Parathyroid adenoma (tissue), 2 donors: Measurements from ENCODE around the gene RSU1.
A peak's percentile ranks its signal among the peaks of the same experiment; 100 is the strongest.

Source experiments
- H2AFZ ChIP-seq: fragments of 300-600 bp; sonication (generic); one replicate; pipeline ENCODE4 v1.7.0; 2017; ENCODE audit warnings: antibody characterized with exemption, mild to moderate bottlenecking
- H3K27ac ChIP-seq: fragments of 300-600 bp; sonication (generic); one replicate; pipeline ENCODE4 v1.7.0; 2017
- H3K27me3 ChIP-seq: fragments of 300-600 bp; sonication (generic); one replicate; pipeline ENCODE4 v1.7.0; 2017; ENCODE audit warnings: low read length; ENCODE audit not compliant: control insufficient read depth, insufficient read depth
- H3K36me3 ChIP-seq: fragments of 300-600 bp; sonication (generic); one replicate; pipeline ENCODE4 v1.7.0; 2017; ENCODE audit warnings: low read length; ENCODE audit not compliant: control insufficient read depth, insufficient read depth
- H3K4me1 ChIP-seq: fragments of 300-600 bp; sonication (generic); one replicate; pipeline ENCODE4 v1.7.0; 2017; ENCODE audit warnings: control low read depth
- H3K4me2 ChIP-seq: fragments of 300-600 bp; sonication (generic); one replicate; pipeline ENCODE4 v1.7.0; 2017; ENCODE audit warnings: low read length
- H3K4me3 ChIP-seq: fragments of 300-600 bp; sonication (generic); one replicate; pipeline ENCODE4 v1.7.0; 2017; ENCODE audit warnings: low read depth, low read length
- H3K79me2 ChIP-seq: fragments of 300-600 bp; sonication (generic); one replicate; pipeline ENCODE4 v1.7.0; 2017; ENCODE audit warnings: control low read depth
- H3K9ac ChIP-seq: fragments of 300-600 bp; sonication (generic); one replicate; pipeline ENCODE4 v1.7.0; 2017; ENCODE audit warnings: mild to moderate bottlenecking
- H3K9me3 ChIP-seq: fragments of 300-600 bp; sonication (generic); one replicate; pipeline ENCODE4 v1.7.0; 2017; ENCODE audit warnings: low read length; ENCODE audit not compliant: control insufficient read depth
- TF ChIP-seq, protein P1 (sequence below): fragments of 300-600 bp; sonication (generic); IDR thresholded peaks from one replicate; pipeline ENCODE4 v1.7.0; 2017; ENCODE audit warnings: antibody characterized with exemption, mild to moderate bottlenecking
- donor health status: primary hyperparathyroidism.

RSU1 gene

DNA sequence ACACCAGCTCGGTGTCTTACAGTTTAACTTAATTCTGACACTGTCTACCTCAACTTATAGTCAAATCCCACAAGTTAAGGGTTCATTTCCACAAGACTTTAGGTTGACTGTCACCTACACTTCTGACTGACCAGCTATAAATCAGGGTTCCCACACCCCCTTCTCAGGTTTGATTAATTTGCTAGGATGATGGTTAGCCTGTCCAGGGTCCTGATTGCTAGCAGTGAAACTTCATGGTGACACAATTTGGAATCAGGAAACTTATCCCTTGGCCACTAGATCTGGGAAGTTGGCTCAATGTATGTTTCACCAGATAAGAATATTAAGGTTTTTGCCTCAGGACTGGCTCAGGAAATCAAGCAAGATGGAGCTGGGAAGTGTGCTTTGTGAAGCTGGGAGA is 2.8 kb upstream of the RSU1 start:
- peaks cover 13% of the 10 kb centered on the region for H3K79me2 ChIP-seq
- H3K4me3 ChIP-seq: no peak overlapping the region
- no peak overlapping the region for H3K9ac ChIP-seq
- H3K27ac ChIP-seq: no peak overlapping the region
- H3K27me3 ChIP-seq: no peaks in the 10 kb centered on the region
- TF ChIP-seq, protein P1, sequence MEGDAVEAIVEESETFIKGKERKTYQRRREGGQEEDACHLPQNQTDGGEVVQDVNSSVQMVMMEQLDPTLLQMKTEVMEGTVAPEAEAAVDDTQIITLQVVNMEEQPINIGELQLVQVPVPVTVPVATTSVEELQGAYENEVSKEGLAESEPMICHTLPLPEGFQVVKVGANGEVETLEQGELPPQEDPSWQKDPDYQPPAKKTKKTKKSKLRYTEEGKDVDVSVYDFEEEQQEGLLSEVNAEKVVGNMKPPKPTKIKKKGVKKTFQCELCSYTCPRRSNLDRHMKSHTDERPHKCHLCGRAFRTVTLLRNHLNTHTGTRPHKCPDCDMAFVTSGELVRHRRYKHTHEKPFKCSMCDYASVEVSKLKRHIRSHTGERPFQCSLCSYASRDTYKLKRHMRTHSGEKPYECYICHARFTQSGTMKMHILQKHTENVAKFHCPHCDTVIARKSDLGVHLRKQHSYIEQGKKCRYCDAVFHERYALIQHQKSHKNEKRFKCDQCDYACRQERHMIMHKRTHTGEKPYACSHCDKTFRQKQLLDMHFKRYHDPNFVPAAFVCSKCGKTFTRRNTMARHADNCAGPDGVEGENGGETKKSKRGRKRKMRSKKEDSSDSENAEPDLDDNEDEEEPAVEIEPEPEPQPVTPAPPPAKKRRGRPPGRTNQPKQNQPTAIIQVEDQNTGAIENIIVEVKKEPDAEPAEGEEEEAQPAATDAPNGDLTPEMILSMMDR: no peak
- no peaks in the 10 kb centered on the region for H3K36me3 ChIP-seq
- H2AFZ ChIP-seq: no peak overlapping the region
- no peak overlapping the region for H3K4me2 ChIP-seq
- peaks cover 5% of the 10 kb centered on the region for H3K4me1 ChIP-seq
- H3K9me3 ChIP-seq: no peaks in the 10 kb centered on the region

DNA sequence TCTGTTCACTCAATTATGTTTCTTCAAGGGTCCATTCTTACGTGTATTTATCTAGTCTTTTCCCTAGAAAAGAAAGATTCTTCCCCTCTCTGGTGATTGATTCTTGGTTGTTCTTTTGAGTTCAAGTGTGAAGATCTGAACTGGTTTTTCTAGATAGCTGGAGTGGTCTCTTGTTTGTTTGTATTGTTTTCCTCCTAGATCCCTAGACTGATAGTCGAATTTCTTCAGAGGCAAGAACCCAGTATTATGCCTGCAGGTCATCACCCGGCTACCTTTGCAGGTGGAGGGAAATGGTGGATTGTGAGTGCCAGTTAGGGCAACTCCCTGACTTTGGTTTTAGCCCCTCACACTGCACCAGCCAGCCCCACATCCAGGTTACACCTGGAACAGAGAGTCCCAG is 2.2 kb upstream of the RSU1 start:
- TF ChIP-seq, protein P1: no peak
- Histone ChIP-seq H2AFZ (peak overlapping the region; percentile 36), H3K27ac (no peak overlapping the region), H3K4me3 (no peak overlapping the region), H3K9me3 (no peaks in the 10 kb centered on the region), H3K4me2 (no peak overlapping the region), H3K9ac (no peak overlapping the region), H3K79me2 (peaks cover 13% of the 10 kb centered on the region), H3K27me3 (no peaks in the 10 kb centered on the region), H3K4me1 (peaks cover 5% of the 10 kb centered on the region), H3K36me3 (no peaks in the 10 kb centered on the region)

DNA sequence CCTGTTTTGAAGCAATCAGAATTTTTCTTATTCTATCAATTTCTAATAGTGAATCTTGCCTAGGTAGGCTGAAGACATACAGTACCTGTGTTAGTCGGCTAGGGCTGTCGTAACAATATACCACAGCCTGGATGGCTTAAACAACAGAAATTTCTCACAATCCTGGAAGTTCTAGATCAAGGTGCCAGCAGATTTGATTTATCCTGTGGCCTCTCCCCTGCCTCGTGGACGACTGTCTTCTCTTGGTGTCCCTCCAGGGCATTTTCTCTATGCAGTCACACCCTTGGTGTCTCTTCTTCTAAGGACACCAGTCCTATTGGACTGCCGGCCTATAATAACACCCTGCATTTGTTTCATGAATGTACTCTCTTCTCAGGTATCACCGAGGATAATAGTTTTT is 1.8 kb upstream of the RSU1 start:
- Histone ChIP-seq H2AFZ (peak overlapping the region; percentile 36), H3K4me2 (no peak overlapping the region), H3K27me3 (no peaks in the 10 kb centered on the region), H3K9me3 (no peaks in the 10 kb centered on the region), H3K4me1 (peaks cover 5% of the 10 kb centered on the region), H3K79me2 (peaks cover 13% of the 10 kb centered on the region), H3K9ac (no peak overlapping the region), H3K36me3 (no peaks in the 10 kb centered on the region), H3K27ac (no peak overlapping the region), H3K4me3 (no peak overlapping the region)
- TF ChIP-seq, protein P1: no peak

DNA sequence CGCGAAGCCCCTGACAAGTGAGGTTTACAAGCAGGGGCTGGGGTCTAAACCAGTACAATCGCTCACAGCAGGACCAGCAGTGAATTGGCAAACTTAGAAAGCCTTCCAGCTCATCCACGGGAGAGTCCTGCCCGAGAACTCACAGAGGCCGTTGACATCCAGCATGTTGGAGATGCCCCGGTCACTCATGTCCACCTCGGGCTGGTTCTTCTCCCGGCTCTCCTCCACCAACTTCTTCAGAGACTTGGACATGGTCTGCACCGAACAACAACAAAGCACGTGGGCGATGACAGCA is 447 bp downstream of the RSU1 start:
- Histone ChIP-seq H3K4me1 (peaks cover 5% of the 10 kb centered on the region), H3K27me3 (no peaks in the 10 kb centered on the region), H3K9me3 (no peaks in the 10 kb centered on the region), H3K4me2 (peak overlapping the region; percentile 98), H3K4me3 (peak overlapping the region; percentile 91), H3K36me3 (no peaks in the 10 kb centered on the region), H3K27ac (peak overlapping the region; percentile 91), H2AFZ (peak overlapping the region; percentile 82), H3K9ac (no peak overlapping the region), H3K79me2 (peaks cover 13% of the 10 kb centered on the region)
- TF ChIP-seq, protein P1: no peak

DNA sequence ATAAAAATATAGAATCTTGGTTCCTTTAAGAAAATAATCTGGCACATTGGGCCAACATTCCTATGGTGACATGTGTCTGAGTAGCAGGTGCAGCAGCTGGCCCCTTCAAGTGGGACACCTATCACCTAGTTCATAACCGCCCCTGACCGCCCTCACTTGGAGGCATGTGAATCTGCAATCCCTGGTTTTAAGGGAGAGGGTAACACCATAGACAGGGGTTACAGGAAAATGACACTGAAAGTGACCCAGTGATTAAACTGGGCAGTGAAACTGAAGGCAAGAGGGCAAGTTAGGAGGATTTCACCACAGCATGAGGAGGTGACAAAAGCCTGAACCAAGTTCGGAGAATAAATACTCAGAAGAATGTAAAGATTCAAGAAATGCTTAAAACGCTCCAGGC is 1.1 kb downstream of the RSU1 start:
- no peak overlapping the region for H2AFZ ChIP-seq
- H3K27ac ChIP-seq: no peak overlapping the region
- H3K9me3 ChIP-seq: no peaks in the 10 kb centered on the region
- TF ChIP-seq, protein P1: no peak
- peaks cover 15% of the 10 kb centered on the region for H3K79me2 ChIP-seq
- no peaks in the 10 kb centered on the region for H3K27me3 ChIP-seq
- H3K4me3 ChIP-seq: peak overlapping the region; percentile 91
- peaks cover 5% of the 10 kb centered on the region for H3K4me1 ChIP-seq
- no peak overlapping the region for H3K9ac ChIP-seq
- H3K36me3 ChIP-seq: no peaks in the 10 kb centered on the region
- peak overlapping the region; percentile 98 for H3K4me2 ChIP-seq
